BE2C (cell line): ENCODE results near the gene SMIM35. TPM values are rescaled to one million over a fixed set of nuclear protein-coding genes. Genes with fewer than 3 reads are reported as not detected.

Experiments used
- DNase-seq: peaks from one replicate; pipeline ENCODE4 v3.0.0-alpha.2; 2020
- H3K27me3 ChIP-seq: fragments of 250-450 bp; sonication (Bioruptor Pico); 2 replicates; pipeline ENCODE4 v1.5.1; 2020; ENCODE audit warnings: mild to moderate bottlenecking
- H3K36me3 ChIP-seq: fragments of 250-450 bp; sonication (Bioruptor Pico); 2 replicates; pipeline ENCODE4 v1.5.1; 2020; ENCODE audit warnings: mild to moderate bottlenecking
- H3K4me1 ChIP-seq: fragments of 250-450 bp; sonication (Bioruptor Pico); 2 replicates; pipeline ENCODE4 v1.5.1; 2020
- H3K4me3 ChIP-seq: 2 replicates; pipeline ENCODE4 v1.5.1; 2011; ENCODE audit warnings: low read depth, low read length
- H3K9me3 ChIP-seq: fragments of 250-450 bp; sonication (Bioruptor Pico); 2 replicates; pipeline ENCODE4 v1.5.1; 2020
- polyA plus RNA-seq: library from polyadenylated mRNA; unstranded; fragments of >200 nt; gene quantifications from one replicate; pipeline ENCODE4 v1.2.1, GENCODE V29; 2012; ENCODE audit warnings: low read depth, missing spikeins; ENCODE audit not compliant: insufficient read length, insufficient read depth
- TF ChIP-seq, protein P1 (sequence below): IDR thresholded peaks from 2 replicates; pipeline ENCODE4 v1.5.1; 2012; ENCODE audit warnings: mild to moderate bottlenecking, low read depth, low read length

The SMIM35 gene
- polyA plus RNA-seq, result not detected

DNA sequence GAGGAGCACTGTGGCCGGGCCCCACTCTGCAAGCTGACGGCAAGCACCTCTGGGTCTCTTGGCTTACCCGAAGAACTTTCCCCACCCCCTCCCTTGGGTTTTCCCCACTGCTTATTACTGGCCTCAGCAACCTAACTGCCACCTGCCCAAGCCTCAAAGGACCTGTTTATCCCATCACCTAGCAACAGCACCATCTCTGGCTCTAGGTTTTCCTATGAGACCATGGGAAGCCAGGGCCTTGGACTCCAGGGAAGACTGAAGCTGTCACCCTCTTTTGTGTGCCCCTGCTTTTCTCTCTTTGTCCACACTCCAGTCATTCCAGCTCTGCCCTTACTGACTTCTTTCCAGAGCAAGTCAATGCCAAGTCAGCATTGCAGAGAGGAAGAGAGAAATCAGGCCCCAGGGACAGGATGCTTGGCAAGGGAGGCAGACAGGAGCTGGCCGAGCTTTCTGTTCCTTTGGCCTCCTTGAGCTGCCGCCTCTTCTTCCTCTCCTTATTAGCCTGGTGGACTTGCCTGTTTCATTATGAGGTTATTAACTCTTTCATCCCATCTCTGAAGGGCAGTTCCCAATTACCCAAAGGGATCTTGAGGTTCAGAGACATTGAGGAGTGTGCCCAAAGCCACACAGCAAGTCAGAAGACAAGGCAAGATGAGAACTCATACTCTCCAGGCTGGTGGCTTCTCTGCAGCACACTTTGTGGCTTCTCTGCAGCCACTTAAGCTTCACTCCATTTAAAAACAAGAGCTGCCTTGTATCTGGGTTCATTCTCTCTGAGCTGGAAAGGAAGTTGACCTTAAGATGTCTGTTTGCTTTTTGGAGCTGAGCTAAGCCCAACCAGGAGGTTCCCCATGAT, at the start of gene SMIM35:
TSS of gene SMIM35 (minus strand) at position 51 of the 856 bp plus-strand sequence. CDS start 206 bp downstream, outside the sequence.
- no peak for DNase-seq
- peaks cover 11% of the 10 kb centered on the region for H3K9me3 ChIP-seq
- no peaks in the 10 kb centered on the region for H3K36me3 ChIP-seq
- peaks cover 30% of the 10 kb centered on the region for H3K27me3 ChIP-seq
- H3K4me1 ChIP-seq, result no peaks in the 10 kb centered on the region
- H3K4me3 ChIP-seq, result no peak within 1 kb of the TSS
- TF ChIP-seq, protein P1, sequence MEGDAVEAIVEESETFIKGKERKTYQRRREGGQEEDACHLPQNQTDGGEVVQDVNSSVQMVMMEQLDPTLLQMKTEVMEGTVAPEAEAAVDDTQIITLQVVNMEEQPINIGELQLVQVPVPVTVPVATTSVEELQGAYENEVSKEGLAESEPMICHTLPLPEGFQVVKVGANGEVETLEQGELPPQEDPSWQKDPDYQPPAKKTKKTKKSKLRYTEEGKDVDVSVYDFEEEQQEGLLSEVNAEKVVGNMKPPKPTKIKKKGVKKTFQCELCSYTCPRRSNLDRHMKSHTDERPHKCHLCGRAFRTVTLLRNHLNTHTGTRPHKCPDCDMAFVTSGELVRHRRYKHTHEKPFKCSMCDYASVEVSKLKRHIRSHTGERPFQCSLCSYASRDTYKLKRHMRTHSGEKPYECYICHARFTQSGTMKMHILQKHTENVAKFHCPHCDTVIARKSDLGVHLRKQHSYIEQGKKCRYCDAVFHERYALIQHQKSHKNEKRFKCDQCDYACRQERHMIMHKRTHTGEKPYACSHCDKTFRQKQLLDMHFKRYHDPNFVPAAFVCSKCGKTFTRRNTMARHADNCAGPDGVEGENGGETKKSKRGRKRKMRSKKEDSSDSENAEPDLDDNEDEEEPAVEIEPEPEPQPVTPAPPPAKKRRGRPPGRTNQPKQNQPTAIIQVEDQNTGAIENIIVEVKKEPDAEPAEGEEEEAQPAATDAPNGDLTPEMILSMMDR, result no peak

DNA sequence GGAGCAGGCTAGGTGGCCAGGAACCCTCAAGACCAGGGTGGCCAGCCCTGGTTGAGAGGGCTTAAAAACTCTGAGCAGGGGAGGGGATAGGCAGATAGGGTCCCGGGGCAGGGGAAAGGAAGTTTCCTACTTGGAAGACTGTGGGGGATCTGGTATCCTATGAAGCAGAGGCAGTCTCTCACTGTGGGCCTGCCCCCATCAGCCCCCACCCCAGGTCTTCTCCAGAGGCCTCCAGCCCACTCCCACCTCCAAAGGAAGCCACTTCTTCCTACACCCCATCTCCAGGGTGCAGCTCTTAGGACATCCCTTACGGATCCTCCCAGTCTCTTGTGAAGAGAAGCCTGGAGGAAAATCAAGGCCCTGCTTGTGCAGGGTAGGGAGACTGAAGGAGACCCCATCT, 49.6 kb upstream of the SMIM35 start:
- peaks cover 22% of the 10 kb centered on the region for H3K27me3 ChIP-seq
- TF ChIP-seq, protein P1, result no peak
- no peaks in the 10 kb centered on the region for H3K36me3 ChIP-seq
- DNase-seq, result no peak
- no peaks in the 10 kb centered on the region for H3K4me1 ChIP-seq
- H3K4me3 ChIP-seq, result no peak overlapping the region
- no peaks in the 10 kb centered on the region for H3K9me3 ChIP-seq

DNA sequence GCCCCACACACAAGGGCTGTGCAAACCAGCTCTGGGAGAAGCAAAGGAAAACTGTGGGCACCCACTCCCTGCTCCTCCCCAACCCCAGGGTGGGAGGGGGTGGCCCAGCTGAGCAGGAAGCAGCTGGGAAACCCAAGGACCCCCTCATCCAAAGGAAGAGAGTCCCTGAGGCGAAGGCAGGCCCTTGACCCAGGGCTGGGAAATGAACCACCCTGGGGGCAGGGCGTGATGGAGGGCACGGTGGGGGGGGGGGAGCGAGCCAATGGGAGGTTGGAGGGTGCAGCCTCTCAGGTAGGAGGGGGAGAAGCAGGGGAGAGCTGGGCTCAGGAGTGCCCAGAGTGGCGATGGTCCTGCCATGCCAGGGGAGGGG, 49.0 kb upstream of the SMIM35 start:
- H3K9me3 ChIP-seq, result no peaks in the 10 kb centered on the region
- H3K27me3 ChIP-seq, result peaks cover 16% of the 10 kb centered on the region
- no peak overlapping the region for H3K4me3 ChIP-seq
- DNase-seq, result no peak
- no peaks in the 10 kb centered on the region for H3K36me3 ChIP-seq
- TF ChIP-seq, protein P1, result no peak
- no peaks in the 10 kb centered on the region for H3K4me1 ChIP-seq

DNA sequence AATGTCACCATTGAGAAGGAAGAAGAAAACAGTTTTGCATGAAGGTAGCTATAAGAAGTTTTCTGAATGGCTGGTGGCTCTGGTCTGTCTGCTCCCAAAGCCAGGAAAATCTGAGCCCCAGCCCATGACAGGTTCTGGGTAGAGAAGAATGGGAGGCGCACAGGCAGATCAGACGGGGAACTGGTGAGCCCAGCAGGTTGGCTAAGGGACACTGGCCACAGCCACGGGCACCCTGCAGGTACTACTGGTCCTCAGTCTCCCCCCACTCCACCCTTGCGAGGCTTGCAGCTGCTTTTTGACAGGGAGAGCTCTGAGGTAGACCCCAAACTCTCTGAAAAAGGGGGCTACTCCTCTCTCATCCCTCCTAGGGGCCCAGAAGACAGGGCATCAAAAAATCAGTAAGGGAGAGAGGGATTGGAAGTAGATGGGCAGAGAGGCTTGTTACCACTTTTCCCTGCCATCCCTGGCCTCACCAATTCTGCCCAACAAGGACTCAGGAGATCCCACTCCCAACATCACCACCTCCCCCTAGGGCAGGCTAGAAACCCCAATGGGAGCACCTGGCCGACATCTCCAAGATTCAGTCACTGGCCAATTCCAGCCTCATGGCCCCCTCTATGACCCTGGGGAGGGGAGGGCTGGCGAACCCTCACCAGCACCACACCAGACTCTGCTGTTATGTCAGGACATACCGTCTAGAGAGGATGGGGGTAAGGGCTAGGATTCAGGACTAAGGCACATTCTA, 48.5 kb upstream of the SMIM35 start:
- H3K36me3 ChIP-seq, result no peaks in the 10 kb centered on the region
- H3K27me3 ChIP-seq, result peaks cover 16% of the 10 kb centered on the region
- DNase-seq, result no peak
- H3K9me3 ChIP-seq, result no peaks in the 10 kb centered on the region
- H3K4me3 ChIP-seq, result no peak overlapping the region
- H3K4me1 ChIP-seq, result no peaks in the 10 kb centered on the region
- TF ChIP-seq, protein P1, result no peak

DNA sequence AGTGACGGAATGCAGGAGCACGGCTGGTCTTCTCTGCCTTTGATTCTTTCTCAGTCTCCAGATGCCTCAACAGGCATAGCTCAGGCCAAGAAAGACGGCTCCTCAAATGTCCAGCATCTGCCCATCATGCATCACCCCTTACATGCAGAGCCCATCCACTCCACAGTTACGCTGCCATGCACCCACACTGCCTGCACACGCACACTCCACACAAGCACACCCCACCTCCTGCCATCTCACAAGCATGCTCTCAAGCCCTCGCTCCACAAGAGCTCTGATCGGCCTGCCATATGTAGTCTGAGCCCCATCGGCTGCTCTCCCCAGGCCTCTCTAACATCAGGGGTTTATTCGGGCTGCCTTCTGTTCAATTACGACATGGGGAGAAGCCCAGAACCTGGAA, 47.1 kb upstream of the SMIM35 start:
- H3K4me1 ChIP-seq, result peaks cover 3% of the 10 kb centered on the region; the same call in 1 of the 2 replicates
- peaks cover 11% of the 10 kb centered on the region for H3K27me3 ChIP-seq
- no peak for DNase-seq
- TF ChIP-seq, protein P1, result no peak
- no peaks in the 10 kb centered on the region for H3K9me3 ChIP-seq
- no peaks in the 10 kb centered on the region for H3K36me3 ChIP-seq
- H3K4me3 ChIP-seq, result no peak overlapping the region
